IMR-90 (cell line): Measurements from ENCODE around the gene SLC22A7. TPM values are rescaled to one million over a fixed set of nuclear protein-coding genes. Genes with fewer than 3 reads are reported as not detected.

Experiments used
- ATAC-seq: fragments of 200-7000 bp; cut with Tn5 transposase; 2 replicates; pipeline ENCODE4 v1.9.1; 2020; ENCODE audit warnings: low read depth, mild to moderate bottlenecking, moderate library complexity
- BruUV-seq: library from RNA; stranded (reverse); fragments of 400-500 nt; replicated peaks from 2 replicates; lab custom pipeline; 2021; lab: Mats Ljungman, UMichigan
- CTCF ChIA-PET: fragments of 300-600 bp; formaldehyde crosslinking; extraction: SDS; loops from one replicate; lab custom pipeline; 2021; ENCODE audit warnings: antibody characterized with exemption; lab: Yijun Ruan, JAX
- POLR2A ChIA-PET: fragments of 300-600 bp; sonication (Branson Sonifier 250); formaldehyde crosslinking; loops from one replicate; lab custom pipeline; 2022; ENCODE audit warnings: antibody characterized with exemption; ENCODE audit not compliant: unreplicated experiment; lab: Charles Lee
- DNase-seq: peaks from one replicate; pipeline ENCODE4 v3.0.0; 2013
- H2AFZ ChIP-seq: replicated peaks from 2 replicates; pipeline ENCODE3; 2013; ENCODE audit warnings: low read length, mild to moderate bottlenecking; ENCODE audit not compliant: poor library complexity
- H2AK5ac ChIP-seq: 2 replicates; pipeline ENCODE4 v1.6.1; 2013; ENCODE audit warnings: low read depth, low read length, inconsistent platforms
- H2AK9ac ChIP-seq: replicated peaks from 2 replicates; pipeline ENCODE3; 2013; ENCODE audit warnings: mild to moderate bottlenecking, low read depth, low read length, moderate library complexity; ENCODE audit not compliant: poor library complexity
- H2BK120ac ChIP-seq: 2 replicates; pipeline ENCODE4 v1.6.1; 2013; ENCODE audit warnings: low read depth, low read length, inconsistent platforms
- H2BK15ac ChIP-seq: 3 replicates; pipeline ENCODE4 v1.6.1; 2013; ENCODE audit warnings: low read depth, low read length, inconsistent platforms
- H2BK20ac ChIP-seq: 2 replicates; pipeline ENCODE4 v1.6.1; 2013; ENCODE audit warnings: low read depth, mild to moderate bottlenecking, inconsistent platforms, low read length, moderate library complexity
- H2BK5ac ChIP-seq: 2 replicates; pipeline ENCODE4 v1.6.1; 2013; ENCODE audit warnings: mild to moderate bottlenecking, low read depth, low read length, inconsistent platforms; ENCODE audit not compliant: poor library complexity, severe bottlenecking
- H3K14ac ChIP-seq: replicated peaks from 2 replicates; pipeline ENCODE4 v1.6.1; 2013; ENCODE audit warnings: low read depth, low read length, inconsistent platforms
- H3K18ac ChIP-seq: 2 replicates; pipeline ENCODE4 v1.6.1; 2013; ENCODE audit warnings: low read depth, low read length, control low read depth
- H3K23ac ChIP-seq: 2 replicates; pipeline ENCODE4 v1.6.1; 2013; ENCODE audit warnings: low read depth, low read length, inconsistent platforms
- H3K27ac ChIP-seq: 2 replicates; pipeline ENCODE4 v1.5.1; 2013; ENCODE audit warnings: mild to moderate bottlenecking, control low read depth, low read length; ENCODE audit not compliant: insufficient read depth
- H3K27me3 ChIP-seq: 2 replicates; pipeline ENCODE4 v1.6.1; 2013; ENCODE audit warnings: low read length; ENCODE audit not compliant: control insufficient read depth, insufficient read depth
- H3K36me3 ChIP-seq: 2 replicates; pipeline ENCODE4 v1.6.1; 2013; ENCODE audit warnings: low read length, mixed read lengths; ENCODE audit not compliant: control insufficient read depth, insufficient read depth
- H3K4ac ChIP-seq: 2 replicates; pipeline ENCODE4 v1.6.1; 2013; ENCODE audit warnings: low read depth, low read length, inconsistent platforms
- H3K4me1 ChIP-seq: 2 replicates; pipeline ENCODE4 v1.6.1; 2013; ENCODE audit warnings: low read length, mixed read lengths; ENCODE audit not compliant: control insufficient read depth, insufficient read depth
- H3K4me2 ChIP-seq: 2 replicates; pipeline ENCODE4 v1.6.1; 2013; ENCODE audit warnings: low read depth, mild to moderate bottlenecking, control low read depth, low read length, moderate library complexity
- H3K4me3 ChIP-seq: 2 replicates; pipeline ENCODE4 v1.5.1; 2013; ENCODE audit warnings: low read depth, mild to moderate bottlenecking, control low read depth, low read length, moderate library complexity; ENCODE audit not compliant: insufficient read depth
- H3K56ac ChIP-seq: 2 replicates; pipeline ENCODE4 v1.6.1; 2013; ENCODE audit warnings: low read length, inconsistent platforms; ENCODE audit not compliant: insufficient read depth; ENCODE audit errors: extremely low read depth
- H3K79me1 ChIP-seq, 2 experiments: 2 replicates each; pipeline ENCODE4 v1.6.1; 2013; ENCODE audit warnings: low read length in 2 of 2, inconsistent platforms in 1 of 2, low read depth in 1 of 2
- H3K9ac ChIP-seq: 2 replicates; pipeline ENCODE4 v1.6.1; 2013; ENCODE audit warnings: low read depth, low read length, control low read depth
- H3K9me1 ChIP-seq: 2 replicates; pipeline ENCODE4 v1.6.1; 2013; ENCODE audit warnings: low read length, inconsistent platforms; ENCODE audit not compliant: insufficient read depth
- H3K9me3 ChIP-seq: 2 replicates; pipeline ENCODE4 v1.6.1; 2013; ENCODE audit warnings: low read length; ENCODE audit not compliant: control insufficient read depth, insufficient read depth
- H4K20me1 ChIP-seq: 2 replicates; pipeline ENCODE4 v1.6.1; 2013; ENCODE audit warnings: low read length, inconsistent platforms; ENCODE audit not compliant: insufficient read depth
- H4K5ac ChIP-seq: 2 replicates; pipeline ENCODE4 v1.6.1; 2013; ENCODE audit warnings: mild to moderate bottlenecking, low read depth, low read length, control low read depth
- H4K8ac ChIP-seq, 2 experiments: 2 replicates each; pipeline ENCODE4 v1.6.1; 2013; ENCODE audit warnings: low read depth in 2 of 2, low read length in 2 of 2, control low read depth in 1 of 2, inconsistent platforms in 1 of 2
- H4K91ac ChIP-seq: 2 replicates; pipeline ENCODE4 v1.6.1; 2013; ENCODE audit warnings: low read depth, low read length, inconsistent platforms; ENCODE audit not compliant: insufficient read depth
- CHD1 ChIP-seq: IDR thresholded peaks from 2 replicates; pipeline ENCODE4 v1.6.1; 2012; ENCODE audit warnings: low read depth, low read length, improper control_type of control experiment
- MAZ ChIP-seq: IDR thresholded peaks from 2 replicates; pipeline ENCODE4 v1.6.1; 2012; ENCODE audit warnings: low read depth, mild to moderate bottlenecking, low read length, improper control_type of control experiment, moderate library complexity, borderline replicate concordance
- RAD21 ChIP-seq: IDR thresholded peaks from 2 replicates; pipeline ENCODE4 v1.6.1; 2012; ENCODE audit warnings: low read length, improper control_type of control experiment
- RCOR1 ChIP-seq: IDR thresholded peaks from 2 replicates; pipeline ENCODE4 v1.6.1; 2012; ENCODE audit warnings: mild to moderate bottlenecking, low read length, improper control_type of control experiment; ENCODE audit not compliant: insufficient replicate concordance
- WGBS, 2 experiments: methylation state at CpG; one replicate each; pipeline versions ENCODE4 v1.1.5 to v1.1.7; 2013; ENCODE audit warnings: missing lambda C conversion rate in 2 of 2; ENCODE audit not compliant: insufficient read length in 1 of 2; ENCODE audit errors: extremely low coverage in 2 of 2; 5-methylcytosine and 5-hydroxymethylcytosine counted together
- dilution Hi-C: fragments of 300-500 bp; cut with HindIII; formaldehyde crosslinking; loops from one replicate; pipeline ENCODE4 v1.14.3; 2018; ENCODE audit warnings: low sequenced_read_pairs; ENCODE audit not compliant: unreplicated experiment
- in situ Hi-C: fragments of 300-500 bp; cut with MboI; formaldehyde crosslinking; loops from 3 replicates; pipeline ENCODE4 v1.14.3; 2019; ENCODE audit warnings: low sequenced_read_pairs, inconsistent platforms, mixed read lengths
- intact Hi-C: fragments of 100-400 bp; cut with micrococcal nuclease; formaldehyde crosslinking; loops from 2 replicates; pipeline ENCODE4 v1.10.0; 2022
- polyA plus RNA-seq, 3 experiments: library from polyadenylated mRNA; depleted of rRNA; stranded (reverse); fragments of >200 nt; gene quantifications; 2 replicates each; pipeline ENCODE4 v1.2.3, GENCODE V29; 2012; ENCODE audit warnings: low replicate concordance in 1 of 3
- total RNA-seq: library from RNA; depleted of rRNA; stranded (reverse); fragments of >200 nt; gene quantifications from 2 replicates; pipeline ENCODE4 v1.2.3, GENCODE V29; 2012
- TF ChIP-seq, protein P1 (sequence below): fragments of 150-350 bp; IDR thresholded peaks from 2 replicates; pipeline ENCODE4 v1.6.1; 2016; ENCODE audit warnings: low read depth, mild to moderate bottlenecking, low read length, moderate library complexity, borderline replicate concordance

SLC22A7 gene
- total and polyA plus RNA-seq, 2 of the 4 experiments (the other 2 are of a cell fraction): not detected

GRCh38 chr6:43254846-43255245 lies 43.2 kb upstream of the SLC22A7 start:
- Histone ChIP-seq H3K9me3 (no peaks in the 10 kb centered on the region), H3K4ac (no peak overlapping the region), H4K20me1 (no peaks in the 10 kb centered on the region), H2BK15ac (no peak overlapping the region), H2BK20ac (no peak overlapping the region), H4K8ac (no peak overlapping the region), H4K5ac (no peak overlapping the region), H2AFZ (no peak overlapping the region), H2BK5ac (no peak overlapping the region), H2AK5ac (no peak overlapping the region), H3K27me3 (peaks cover 64% of the 10 kb centered on the region), H2BK120ac (no peak overlapping the region), H3K79me1 (no peaks in the 10 kb centered on the region), H3K56ac (no peak overlapping the region), H4K91ac (no peak overlapping the region), H3K23ac (no peak overlapping the region), H3K4me3 (no peak overlapping the region), H2AK9ac (no peak overlapping the region), H3K18ac (no peak overlapping the region), H3K14ac (no peak overlapping the region), H3K9me1 (no peaks in the 10 kb centered on the region), H3K4me1 (no peaks in the 10 kb centered on the region; the same call in 1 of the 2 replicates), H3K9ac (no peak overlapping the region), H3K27ac (no peak overlapping the region), H3K36me3 (no peaks in the 10 kb centered on the region), H3K4me2 (no peak overlapping the region)
- no peak for DNase-seq
- 81% methylated on average over 4 of the region's 11 CpGs; no CpG with 5 or more reads in 1 of the 2 experiments for WGBS, 2 experiments
- in situ Hi-C loops (loop anchor here (5.0 kb wide), 1 partner anchor 237 kb away; no protein-coding TSS in a partner anchor), dilution Hi-C loops (no loop called here), intact Hi-C loops (no loop called here)
- ChIA-PET CTCF (no interaction called here), POLR2A (no interaction called here)
- BruUV-seq: no TSS peak
- TF ChIP-seq, protein P1, sequence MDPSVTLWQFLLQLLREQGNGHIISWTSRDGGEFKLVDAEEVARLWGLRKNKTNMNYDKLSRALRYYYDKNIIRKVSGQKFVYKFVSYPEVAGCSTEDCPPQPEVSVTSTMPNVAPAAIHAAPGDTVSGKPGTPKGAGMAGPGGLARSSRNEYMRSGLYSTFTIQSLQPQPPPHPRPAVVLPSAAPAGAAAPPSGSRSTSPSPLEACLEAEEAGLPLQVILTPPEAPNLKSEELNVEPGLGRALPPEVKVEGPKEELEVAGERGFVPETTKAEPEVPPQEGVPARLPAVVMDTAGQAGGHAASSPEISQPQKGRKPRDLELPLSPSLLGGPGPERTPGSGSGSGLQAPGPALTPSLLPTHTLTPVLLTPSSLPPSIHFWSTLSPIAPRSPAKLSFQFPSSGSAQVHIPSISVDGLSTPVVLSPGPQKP: no peak
- no peak for TF ChIP-seq RCOR1
- no peak for TF ChIP-seq RAD21
- TF ChIP-seq CHD1: no peak
- TF ChIP-seq MAZ: no peak
- no peak for ATAC-seq
